ENCODE measurements around the gene C1GALT1. TPM values are rescaled to one million over a fixed set of nuclear protein-coding genes. Genes with fewer than 3 reads are reported as not detected.

Gene C1GALT1
- total and polyA plus RNA-seq, 11 donors: 4.3 to 36.4 (median 21.1) TPM

- no peaks in the 10 kb centered on the region for H3K27me3 ChIP-seq
- H3K9me3 ChIP-seq: peaks cover 0 to 3% (median 0%) of the 10 kb centered on the region in 12 donors
- DNase-seq (no peak), ATAC-seq (no peak)
- peaks cover 0 to 35% (median 0%) of the 10 kb centered on the region in 12 donors for H3K4me1 ChIP-seq
- TF ChIP-seq POLR2A (IDR thresholded peaks at IDR 0.05): no peak
- TF ChIP-seq, protein P1, sequence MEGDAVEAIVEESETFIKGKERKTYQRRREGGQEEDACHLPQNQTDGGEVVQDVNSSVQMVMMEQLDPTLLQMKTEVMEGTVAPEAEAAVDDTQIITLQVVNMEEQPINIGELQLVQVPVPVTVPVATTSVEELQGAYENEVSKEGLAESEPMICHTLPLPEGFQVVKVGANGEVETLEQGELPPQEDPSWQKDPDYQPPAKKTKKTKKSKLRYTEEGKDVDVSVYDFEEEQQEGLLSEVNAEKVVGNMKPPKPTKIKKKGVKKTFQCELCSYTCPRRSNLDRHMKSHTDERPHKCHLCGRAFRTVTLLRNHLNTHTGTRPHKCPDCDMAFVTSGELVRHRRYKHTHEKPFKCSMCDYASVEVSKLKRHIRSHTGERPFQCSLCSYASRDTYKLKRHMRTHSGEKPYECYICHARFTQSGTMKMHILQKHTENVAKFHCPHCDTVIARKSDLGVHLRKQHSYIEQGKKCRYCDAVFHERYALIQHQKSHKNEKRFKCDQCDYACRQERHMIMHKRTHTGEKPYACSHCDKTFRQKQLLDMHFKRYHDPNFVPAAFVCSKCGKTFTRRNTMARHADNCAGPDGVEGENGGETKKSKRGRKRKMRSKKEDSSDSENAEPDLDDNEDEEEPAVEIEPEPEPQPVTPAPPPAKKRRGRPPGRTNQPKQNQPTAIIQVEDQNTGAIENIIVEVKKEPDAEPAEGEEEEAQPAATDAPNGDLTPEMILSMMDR (IDR thresholded peaks at IDR 0.05): no peak
- peaks cover 0 to 9% (median 0%) of the 10 kb centered on the region in 9 donors for H3K36me3 ChIP-seq
- intact Hi-C loops (cut with DNase I): loop anchor here in 2 of 10 donors (10.0 kb wide), 1 partner anchor 65 kb away; the partner anchor contains the start of gene C1GALT1 (in 2 of the 2)
- WGBS, 4 donors: 73 to 78% (median 74%) methylated on average over 2 of the region's 2 CpGs
- peak overlapping the region in 1 of 12 donors; percentile 38 for H3K27ac ChIP-seq
- no peak overlapping the region for H3K4me3 ChIP-seq
Observed at GRCh38 chr7:7249814-7250213, 67.5 kb downstream of the C1GALT1 start.

GRCh38 chr7:7251742-7252141, 69.4 kb downstream of the C1GALT1 start:
- H3K4me3 ChIP-seq: no peak overlapping the region
- intact Hi-C loops (cut with DNase I): loop anchor here in 3 of 10 donors (2.0 to 10.0 kb wide), 2 partner anchors 17 to 67 kb away; partner anchors contain the start of gene C1GALT1 (in 2 of the 3)
- ATAC-seq: peak in 3 of 4 donors; percentile 26 to 54 (median 33)
- 80 to 94% (median 82%) methylated on average over 2 of the region's 2 CpGs for WGBS, 4 donors
- no peaks in the 10 kb centered on the region for H3K9me3 ChIP-seq
- peak overlapping the region in 1 of 12 donors; percentile 63 for H3K27ac ChIP-seq
- H3K4me1 ChIP-seq: peaks cover 0 to 35% (median 0%) of the 10 kb centered on the region in 12 donors
- no peak for TF ChIP-seq POLR2A (IDR thresholded peaks at IDR 0.05)
- TF ChIP-seq, protein P1 (IDR thresholded peaks at IDR 0.05): no peak
- no peaks in the 10 kb centered on the region for H3K36me3 ChIP-seq
- no peaks in the 10 kb centered on the region for H3K27me3 ChIP-seq
- DNase-seq: no peak

DNA sequence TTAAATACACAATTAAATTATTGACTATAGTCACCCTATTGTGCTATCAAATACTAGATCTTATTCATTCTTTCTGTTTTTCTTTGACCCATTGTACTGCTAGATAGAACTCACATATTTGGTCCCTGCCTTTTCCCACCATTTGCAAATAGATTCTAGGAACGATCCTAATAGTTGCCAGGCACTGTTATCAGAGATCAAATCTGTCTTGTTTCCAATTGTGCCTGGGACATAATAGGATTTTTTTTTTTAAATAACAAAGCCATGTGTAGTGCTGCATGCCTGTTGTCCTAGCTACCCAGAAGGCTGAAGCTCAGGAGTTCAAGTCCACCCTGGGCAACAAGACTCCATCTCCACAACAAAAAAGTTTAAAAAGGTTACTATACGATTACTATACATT, 72.0 kb downstream of the C1GALT1 start:
- no peak for DNase-seq
- intact Hi-C loops (cut with DNase I): loop anchor here in 2 of 10 donors (10.0 kb wide), 1 partner anchor 70 kb away; the partner anchor contains the start of gene C1GALT1 (in 2 of the 2)
- Histone ChIP-seq H3K27me3 (no peaks in the 10 kb centered on the region), H3K4me1 (peaks cover 0 to 41% (median 7%) of the 10 kb centered on the region in 12 donors), H3K27ac (no peak overlapping the region), H3K36me3 (peaks cover 0 to under 1% (median 0%) of the 10 kb centered on the region in 9 donors), H3K9me3 (no peaks in the 10 kb centered on the region), H3K4me3 (no peak overlapping the region)
- 81 to 91% (median 88%) methylated on average over 2 of the region's 2 CpGs for WGBS, 4 donors
- no peak for TF ChIP-seq POLR2A (IDR thresholded peaks at IDR 0.05)
- TF ChIP-seq, protein P1 (IDR thresholded peaks at IDR 0.05): no peak
- no peak for ATAC-seq

DNA sequence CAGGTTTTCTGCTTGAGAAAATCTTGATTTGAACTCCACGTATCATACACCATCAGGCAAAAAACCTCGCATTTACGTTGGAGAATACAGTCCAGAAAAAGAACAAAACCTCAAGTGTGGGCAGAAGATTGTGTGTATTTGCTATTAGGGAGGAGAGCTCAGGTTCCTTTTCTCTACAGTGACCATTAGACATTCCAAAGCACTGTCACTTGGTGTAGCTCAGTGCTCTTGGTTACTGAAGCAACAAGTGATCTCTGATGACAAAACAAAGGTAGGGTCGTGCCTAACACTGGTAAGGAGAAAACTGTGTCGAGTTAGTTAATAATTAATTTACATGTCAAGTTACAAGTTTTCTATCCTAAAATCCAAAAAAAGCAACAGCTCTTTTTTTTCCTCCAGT, 72.6 kb downstream of the C1GALT1 start:
- Histone ChIP-seq H3K36me3 (peaks cover 0 to 4% (median 0%) of the 10 kb centered on the region in 9 donors), H3K27ac (no peak overlapping the region), H3K4me3 (no peak overlapping the region), H3K4me1 (peaks cover 0 to 47% (median 5%) of the 10 kb centered on the region in 12 donors), H3K27me3 (no peaks in the 10 kb centered on the region), H3K9me3 (peaks cover 0 to 2% (median 0%) of the 10 kb centered on the region in 12 donors)
- intact Hi-C loops (cut with DNase I): loop anchor here in 5 of 10 donors (5.0 to 10.0 kb wide), 3 partner anchors 70 to 153 kb away; partner anchors contain the start of gene C1GALT1 (in 5 of the 5)
- no peak for TF ChIP-seq POLR2A (IDR thresholded peaks at IDR 0.05)
- TF ChIP-seq, protein P1 (IDR thresholded peaks at IDR 0.05): no peak
- DNase-seq (no peak), ATAC-seq (no peak)
- WGBS, 4 donors: 84 to 89% (median 87%) methylated on average over 5 of the region's 5 CpGs
